ENCODE data around the gene COMMD7.
"Not testable (repeated sequence)": the region's sequence is repeated elsewhere in the genome, so short reads cannot be mapped to it uniquely, and the experiment has no call there.

COMMD7 gene

DNA sequence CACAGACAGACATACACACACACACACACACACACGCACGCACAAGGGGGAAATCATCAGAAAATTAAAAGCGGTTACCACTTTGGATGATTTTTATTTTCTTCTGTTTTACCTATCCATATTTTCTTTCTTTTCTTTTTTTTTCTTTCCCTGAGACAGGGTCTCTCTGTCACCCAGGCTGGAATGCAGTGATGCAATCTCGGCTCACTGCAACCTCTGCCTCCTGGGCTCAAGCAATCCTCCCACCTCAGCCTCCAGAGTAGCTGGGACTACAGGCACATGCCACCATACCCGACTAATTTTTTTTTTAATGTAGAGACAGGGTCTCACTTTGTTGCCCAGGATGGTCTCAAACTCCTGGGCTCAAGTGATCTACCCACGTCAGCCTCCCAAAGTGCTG, 14.8 kb downstream of the COMMD7 start:
- not testable (repeated sequence) for DNase-seq

GRCh38 chr20:32727683-32728082, 15.6 kb downstream of the COMMD7 start:
- DNase-seq, result no peak

- DNase-seq, result no peak
Measured at GRCh38 chr20:32718749-32719348, 24.4 kb downstream of the COMMD7 start.

DNA sequence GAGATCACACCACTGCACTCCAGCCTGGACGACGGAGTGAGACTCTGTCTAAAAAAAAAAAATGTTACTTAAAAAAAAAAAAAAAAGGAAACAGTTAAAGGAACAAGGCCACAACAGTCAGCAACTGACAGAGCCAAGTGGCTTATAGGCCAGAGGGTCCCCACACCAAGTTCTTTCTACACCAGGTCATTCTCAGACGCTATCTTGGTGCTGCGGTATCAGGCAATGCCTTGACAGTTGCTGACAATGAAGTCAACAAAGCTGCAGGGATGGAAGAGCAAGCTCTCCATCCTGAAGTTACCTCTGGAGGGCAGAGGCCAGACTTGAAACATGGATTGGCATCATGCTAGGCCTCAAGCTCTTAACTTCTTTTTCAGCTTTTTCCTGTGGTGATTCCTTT, 31.9 kb downstream of the COMMD7 start:
- peak; percentile 62 for DNase-seq

DNA sequence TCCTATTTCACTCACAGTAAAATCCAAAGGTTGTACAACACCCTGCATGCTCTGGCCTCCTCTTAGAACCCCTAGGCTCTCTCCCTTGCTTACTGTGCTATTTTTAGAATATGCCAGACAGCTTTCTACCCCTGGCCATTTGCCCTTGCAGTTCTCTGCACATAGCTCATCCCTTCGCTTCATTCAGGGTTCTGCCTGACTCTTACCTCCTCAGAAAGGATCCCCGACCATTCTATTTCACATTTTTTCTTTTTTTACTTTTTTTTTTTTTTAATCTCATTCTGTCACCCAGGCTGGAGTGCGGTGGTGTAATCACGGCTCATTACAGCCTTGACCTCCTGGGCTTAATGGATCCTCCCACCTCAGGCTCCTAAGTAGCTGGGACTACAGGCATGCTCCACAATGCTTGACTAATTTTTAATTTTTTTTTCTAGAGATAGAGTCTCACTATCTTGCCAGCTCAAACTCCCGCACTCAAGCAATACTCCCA, 33.6 kb downstream of the COMMD7 start:
- DNase-seq, result no peak

DNA sequence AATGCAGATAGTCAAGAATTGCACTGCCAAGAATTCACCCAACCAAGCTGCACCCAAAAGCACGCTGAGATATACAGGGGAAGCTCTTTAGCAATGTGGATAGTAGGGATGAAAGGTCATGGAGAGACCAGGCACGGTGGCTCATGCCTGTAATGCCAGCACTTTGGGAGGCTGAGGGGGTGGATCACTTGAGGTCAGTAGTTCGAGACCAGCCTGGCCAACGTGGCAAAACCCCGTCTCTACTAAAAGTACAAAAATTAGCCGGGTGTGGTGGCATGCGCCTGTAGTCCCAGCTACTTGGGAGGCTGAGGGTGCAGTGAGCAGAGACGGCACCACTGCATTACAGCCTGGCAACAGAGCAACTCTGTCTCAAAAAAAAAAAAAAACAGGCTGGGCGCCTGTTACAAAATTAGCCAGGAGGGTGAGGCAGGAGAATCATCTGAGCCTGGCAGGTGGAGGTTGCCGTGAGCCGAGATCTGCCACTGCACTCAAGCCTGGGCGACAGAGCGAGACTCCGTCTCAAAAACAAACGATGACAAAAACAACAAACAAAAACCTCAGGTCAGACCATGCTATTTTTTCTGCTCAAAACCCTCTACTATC, 34.1 kb downstream of the COMMD7 start:
- not testable (repeated sequence) for DNase-seq

GRCh38 chr20:32707691-32708581, 35.3 kb downstream of the COMMD7 start:
- DNase-seq, result no peak

- no peak for DNase-seq
Measured at GRCh38 chr20:32706486-32706885, 36.8 kb downstream of the COMMD7 start.

- no peak for DNase-seq
Measured at GRCh38 chr20:32702706-32703425, 40.4 kb downstream of the COMMD7 start.

GRCh38 chr20:32697608-32698007, 45.7 kb downstream of the COMMD7 start:
- no peak for DNase-seq

- DNase-seq, result no peak
Measured at GRCh38 chr20:32695089-32695488, 48.2 kb downstream of the COMMD7 start.

DNA sequence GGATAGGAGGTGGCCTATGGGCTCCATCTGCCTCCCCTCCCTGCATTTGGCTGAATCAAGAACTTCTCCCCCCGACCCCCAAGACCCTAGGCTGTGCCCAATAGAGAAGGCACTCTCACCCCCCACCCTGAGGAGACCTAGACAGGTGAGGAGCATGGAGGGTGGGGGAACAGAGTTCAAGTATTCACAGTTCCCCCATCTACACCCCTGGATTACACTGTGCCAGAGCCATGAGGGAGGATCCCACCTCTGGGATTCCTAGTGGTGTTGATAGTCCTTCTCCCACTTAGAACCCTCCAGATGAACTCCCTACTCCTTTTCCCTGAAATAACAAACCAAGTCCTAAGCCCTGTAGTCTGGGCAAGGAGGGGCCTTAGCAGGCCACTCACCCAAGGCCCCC, 54.3 kb downstream of the COMMD7 start:
- not testable (repeated sequence) for DNase-seq

GRCh38 chr20:32687180-32687532, 56.1 kb downstream of the COMMD7 start:
- no peak for DNase-seq

- no peak for DNase-seq
Measured at GRCh38 chr20:32686530-32687179, 56.6 kb downstream of the COMMD7 start.

DNA sequence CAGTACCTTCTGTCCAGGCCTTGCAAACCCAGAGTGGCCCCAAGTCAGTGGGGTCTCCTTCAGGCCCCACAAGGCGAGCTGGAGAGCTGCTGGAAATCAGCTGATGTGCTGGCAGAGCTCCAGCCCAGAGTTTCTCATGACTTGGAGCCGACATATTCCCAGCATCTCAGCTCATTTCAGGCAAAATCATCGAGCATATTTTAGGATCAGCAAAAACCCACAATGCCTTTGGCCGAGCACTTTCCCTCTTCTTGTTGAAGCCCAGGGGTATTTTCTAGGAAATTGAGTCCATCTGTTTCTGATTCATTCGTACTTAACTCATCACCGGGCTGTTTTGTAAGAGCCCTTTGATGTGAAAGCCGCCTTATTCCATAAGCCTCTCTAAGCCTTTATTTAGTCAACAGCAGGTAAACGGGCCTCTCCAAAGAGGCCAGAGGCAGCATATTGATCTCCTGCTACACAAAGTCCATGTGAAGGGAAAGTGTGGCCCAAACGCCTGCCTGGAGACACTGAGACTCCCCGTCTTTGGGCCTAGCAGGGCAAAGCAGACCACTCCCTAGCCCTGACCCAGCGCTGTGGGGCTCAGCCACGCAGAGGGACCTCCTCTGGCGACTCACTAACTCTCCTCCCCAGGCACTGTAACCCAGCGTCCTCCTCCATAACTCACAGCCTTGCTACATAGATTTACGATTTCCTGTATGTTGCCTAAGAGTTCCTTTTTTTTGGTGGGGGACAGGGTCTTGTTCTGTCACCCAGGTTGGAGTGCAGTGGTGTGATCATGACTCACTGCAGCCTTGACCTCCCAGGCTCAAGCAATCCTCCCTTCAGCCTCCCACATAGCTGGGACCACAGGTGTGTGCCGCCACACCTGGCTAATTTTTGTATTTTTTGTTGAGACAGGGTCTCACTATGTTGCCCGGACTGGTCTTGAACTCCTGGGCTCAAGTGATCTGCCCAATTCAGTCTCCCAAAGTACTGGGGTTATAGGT, 57.4 kb downstream of the COMMD7 start:
- peak; percentile 80 for DNase-seq

- DNase-seq, result peak; percentile 60
Measured at GRCh38 chr20:32682508-32682987, 60.7 kb downstream of the COMMD7 start.

GRCh38 chr20:32681175-32682084, 61.8 kb downstream of the COMMD7 start:
- DNase-seq, result peak; percentile 98

DNA sequence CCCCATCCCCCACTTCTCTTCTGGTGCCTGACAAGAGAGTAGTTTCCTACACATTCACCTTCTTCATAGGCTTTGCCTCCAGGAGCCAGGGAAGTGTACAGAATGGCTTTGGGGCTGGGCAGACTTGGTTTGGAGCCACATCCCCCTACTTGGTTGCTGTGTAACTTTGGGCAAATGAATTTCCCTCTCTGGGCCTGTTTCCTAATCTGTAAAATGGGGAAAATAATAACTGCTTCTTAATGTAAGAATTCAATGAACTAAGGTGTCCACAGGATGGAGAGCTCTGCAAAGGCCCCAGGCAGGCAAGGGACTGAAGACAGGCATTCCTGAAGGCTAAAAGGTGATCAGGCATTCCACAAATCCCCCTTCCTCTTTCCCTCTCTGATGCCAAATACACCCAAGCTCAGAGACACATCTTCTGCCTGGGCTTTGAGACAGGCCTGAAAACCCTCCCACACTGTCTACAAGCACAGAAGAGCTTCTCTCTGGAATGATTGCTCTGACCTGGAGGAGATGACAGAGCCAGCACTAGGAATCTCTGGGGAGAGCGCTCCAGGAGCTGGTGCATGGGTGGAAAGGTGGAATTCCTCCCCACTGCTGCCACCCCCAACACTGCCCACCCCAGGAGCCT, 62.6 kb downstream of the COMMD7 start:
- no peak for DNase-seq

DNA sequence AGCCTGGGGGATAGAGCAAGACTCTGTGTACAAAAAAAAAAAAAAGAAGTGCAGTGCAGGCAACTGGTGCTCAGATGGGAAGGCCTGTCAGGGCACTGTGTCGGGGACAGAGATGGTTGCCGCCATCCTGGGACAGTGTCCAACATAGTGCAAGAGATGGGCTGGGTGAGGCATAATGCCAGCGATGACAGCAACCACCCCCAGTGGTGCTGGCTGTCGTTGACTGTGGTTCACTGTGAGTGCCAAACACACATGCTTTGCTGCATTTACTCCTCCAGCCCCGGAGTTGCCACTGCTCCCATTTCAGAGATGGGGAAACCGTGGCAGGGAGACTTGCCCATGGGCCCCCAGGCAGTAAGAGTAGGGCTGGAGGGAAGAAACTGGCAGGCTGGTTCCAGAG, 64.3 kb downstream of the COMMD7 start:
- peak; percentile 60 for DNase-seq

Data from hematopoietic multipotent progenitor cell treated with erythropoietin and hydrocortisone succinate and interleukin-3 and kit ligand, for 4 days (in vitro differentiated cells).